Spleen (tissue), 11 donors: ENCODE results near the gene EPOP. TPM values are rescaled to one million over a fixed set of nuclear protein-coding genes. Genes with fewer than 3 reads are reported as not detected.
"Not testable (repeated sequence)": the region's sequence is repeated elsewhere in the genome, so short reads cannot be mapped to it uniquely, and the experiment has no call there.

Experiments used
- DNase-seq: peaks from one replicate; pipeline ENCODE4 v3.0.0-alpha.2; 2020
- H3K27ac ChIP-seq, 8 donors: fragments of 200-600 bp; sonication (generic) in 7 of 8; 1 replicate in 4 of 8; 2 replicates in 4 of 8; pipeline versions ENCODE4 v1.5.0 to v1.8.0; 2016 to 2021; ENCODE audit warnings: inconsistent platforms in 4 of 8, mild to moderate bottlenecking in 4 of 8, moderate library complexity in 1 of 8
- H3K27me3 ChIP-seq, 7 donors: fragments of 200-600 bp; sonication (generic) in 6 of 7; replicated peaks in 1 of 7; 1 replicate in 4 of 7; 2 replicates in 3 of 7; pipeline versions ENCODE4 v1.5.0 to v1.8.0; 2016 to 2021; ENCODE audit warnings: inconsistent platforms in 3 of 7, mild to moderate bottlenecking in 1 of 7
- H3K36me3 ChIP-seq, 6 donors: fragments of 200-600 bp; sonication (generic) in 5 of 6; 1 replicate in 4 of 6; 2 replicates in 2 of 6; pipeline versions ENCODE4 v1.5.0 to v1.8.0; 2016 to 2021; ENCODE audit warnings: inconsistent platforms in 2 of 6
- H3K4me1 ChIP-seq, 6 donors: fragments of 200-600 bp; sonication (generic) in 5 of 6; 1 replicate in 3 of 6; 2 replicates in 3 of 6; pipeline versions ENCODE4 v1.5.0 to v1.8.0; 2016 to 2021; ENCODE audit warnings: inconsistent platforms in 3 of 6
- H3K4me3 ChIP-seq, 8 donors: fragments of 200-600 bp; sonication (generic) in 7 of 8; 1 replicate in 4 of 8; 2 replicates in 4 of 8; pipeline versions ENCODE4 v1.5.0 to v1.8.0; 2016 to 2021; ENCODE audit warnings: inconsistent platforms in 4 of 8, mild to moderate bottlenecking in 4 of 8, moderate library complexity in 2 of 8
- H3K9me3 ChIP-seq, 8 donors: fragments of 200-600 bp; sonication (generic) in 7 of 8; 1 replicate in 4 of 8; 2 replicates in 4 of 8; pipeline versions ENCODE4 v1.5.0 to v1.8.0; 2016 to 2021; ENCODE audit warnings: inconsistent platforms in 4 of 8
- CTCF ChIP-seq, 11 experiments: fragments of 200-600 bp in 7 of 11; fragments of 450-650 bp in 4 of 11; sonication (generic) in 4 of 11; IDR thresholded peaks in 8 of 11; conservative IDR thresholded peaks in 3 of 11; 1 replicate in 7 of 11; 2 replicates in 4 of 11; pipeline versions ENCODE4 v1.4.0 to v1.8.0; 2016 to 2021; ENCODE audit warnings: antibody characterized with exemption in 11 of 11, inconsistent platforms in 4 of 11, mild to moderate bottlenecking in 1 of 11
- POLR2A ChIP-seq, 3 donors: fragments of 450-650 bp; IDR thresholded peaks; one replicate each; pipeline ENCODE4 v1.5.1; 2017; ENCODE audit warnings: antibody characterized with exemption in 3 of 3, mild to moderate bottlenecking in 1 of 3
- POLR2AphosphoS5 ChIP-seq, 3 donors: sonication (generic); formaldehyde crosslinking; IDR thresholded peaks; one replicate each; pipeline ENCODE4 v1.5.1; 2017; ENCODE audit warnings: antibody characterized with exemption in 3 of 3
- WGBS, 5 donors: extraction: QIAGEN DNeasy Blood & Tissue Kit in 3 of 5; methylation state at CpG; one replicate each; pipeline versions ENCODE4 v1.1.5 to v1.1.7; 2013 to 2018; 5-methylcytosine and 5-hydroxymethylcytosine counted together
- intact Hi-C: fragments of 100-400 bp; cut with DNase I; formaldehyde crosslinking; loops from one replicate; pipeline ENCODE4 v1.15.0; 2023; ENCODE audit warnings: low total_unique reads
- polyA plus RNA-seq, 3 donors: library from polyadenylated mRNA; stranded (reverse); fragments of 200-250 nt; gene quantifications; one replicate each; pipeline ENCODE4 v1.2.1, GENCODE V29; 2013
- total RNA-seq, 7 donors: library from RNA; depleted of rRNA in 3 of 7; stranded (reverse); fragments of >200 nt in 3 of 7; fragmentation: NEBNext Ultra II Directional in 4 of 7; extraction: Animal tissue kit (Norgen Biotek cat#: 25700) in 4 of 7; gene quantifications; one replicate each; pipeline versions ENCODE4 v1.1.0 to v1.2.1, GENCODE V29; 2016 to 2021
- donor health status: healthy with polysubstance abuse.
- donor health status: DM: no; HTN: no; CAD: no; lungs with moderate emphysema.
- donor health status: DM: no; HTN: no; CAD: no.
- donor health status: Bipolar disorder and iron deficiency.
- donor health status: healthy.
- donor health status: DM: no; HTN: no; CAD: no.
- donor health status: DM: yes; HTN: yes; CAD: no.

The EPOP gene
- total and polyA plus RNA-seq, 10 donors = 0.51 to 6.4 (median 2.6) TPM

- H3K27ac ChIP-seq = no peak overlapping the region
- no peak overlapping the region for H3K4me3 ChIP-seq
- H3K4me1 ChIP-seq = peaks cover 0 to 40% (median 11%) of the 10 kb centered on the region in 6 donors
- DNase-seq = no peak
- no peaks in the 10 kb centered on the region for H3K9me3 ChIP-seq
- intact Hi-C loops = no loop called here
- TF ChIP-seq POLR2AphosphoS5 (IDR thresholded peaks at IDR 0.05) (no peak), CTCF (IDR thresholded peaks at IDR 0.05 in 8 of 11, conservative IDR thresholded peaks at IDR 0.05 in 3 of 11) (no peak), POLR2A (IDR thresholded peaks at IDR 0.05) (no peak)
- 61 to 78% (median 67%) methylated on average over 27 of the region's 27 CpGs for WGBS, 5 donors
- H3K36me3 ChIP-seq = no peaks in the 10 kb centered on the region
- H3K27me3 ChIP-seq = peaks cover 0 to 75% (median 18%) of the 10 kb centered on the region in 7 donors
Measured at GRCh38 chr17:38656959-38657823, 17.6 kb downstream of the EPOP start.

- TF ChIP-seq POLR2AphosphoS5 (IDR thresholded peaks at IDR 0.05) = no peak
- intact Hi-C loops = no loop called here
- 32 to 50% (median 44%) methylated on average over 21 of the region's 21 CpGs for WGBS, 5 donors
- H3K9me3 ChIP-seq = no peaks in the 10 kb centered on the region
- no peak overlapping the region for H3K4me3 ChIP-seq
- peak overlapping the region in 1 of 8 donors; percentile 13 for H3K27ac ChIP-seq
- H3K4me1 ChIP-seq = peaks cover 0 to 31% (median 6%) of the 10 kb centered on the region in 6 donors
- H3K36me3 ChIP-seq = no peaks in the 10 kb centered on the region
- H3K27me3 ChIP-seq = peaks cover 0 to 66% (median 18%) of the 10 kb centered on the region in 7 donors
- peak; percentile 44 for DNase-seq
Measured at GRCh38 chr17:38654411-38655398, 20.1 kb downstream of the EPOP start.

- peaks cover 0 to 23% (median 3%) of the 10 kb centered on the region in 6 donors for H3K4me1 ChIP-seq
- no peaks in the 10 kb centered on the region for H3K36me3 ChIP-seq
- H3K4me3 ChIP-seq = no peak overlapping the region
- no peak for DNase-seq
- WGBS, 5 donors = 59 to 82% (median 71%) methylated on average over 5 of the region's 5 CpGs
- peaks cover 0 to 56% (median 18%) of the 10 kb centered on the region in 7 donors for H3K27me3 ChIP-seq
- intact Hi-C loops = no loop called here
- H3K27ac ChIP-seq = no peak overlapping the region
- H3K9me3 ChIP-seq = no peaks in the 10 kb centered on the region
- no peak for TF ChIP-seq POLR2A (IDR thresholded peaks at IDR 0.05)
- TF ChIP-seq POLR2AphosphoS5 (IDR thresholded peaks at IDR 0.05) = no peak
- no peak for TF ChIP-seq CTCF (IDR thresholded peaks at IDR 0.05 in 8 of 11, conservative IDR thresholded peaks at IDR 0.05 in 3 of 11)
Measured at GRCh38 chr17:38653679-38654078, 21.1 kb downstream of the EPOP start.

GRCh38 chr17:38653230-38653629, 21.5 kb downstream of the EPOP start:
- WGBS, 5 donors = 78 to 100% (median 89%) methylated on average over 1 of the region's 1 CpG
- Histone ChIP-seq H3K36me3 (no peaks in the 10 kb centered on the region), H3K27me3 (peaks cover 0 to 51% (median 18%) of the 10 kb centered on the region in 7 donors), H3K4me3 (no peak overlapping the region), H3K9me3 (no peaks in the 10 kb centered on the region), H3K27ac (no peak overlapping the region), H3K4me1 (peaks cover 0 to 20% (median 0%) of the 10 kb centered on the region in 6 donors)
- peak; percentile 15 for DNase-seq
- TF ChIP-seq POLR2A (IDR thresholded peaks at IDR 0.05) (no peak), CTCF (IDR thresholded peaks at IDR 0.05 in 8 of 11, conservative IDR thresholded peaks at IDR 0.05 in 3 of 11) (no peak), POLR2AphosphoS5 (IDR thresholded peaks at IDR 0.05) (no peak)
- intact Hi-C loops = no loop called here

GRCh38 chr17:38650653-38651173, 24.0 kb downstream of the EPOP start:
- H3K27ac ChIP-seq, H3K4me3 ChIP-seq, H3K9me3 ChIP-seq, H3K36me3 ChIP-seq, intact Hi-C loops: not testable (repeated sequence)
- Histone ChIP-seq H3K4me1 (peaks cover 0 to 12% (median 0%) of the 10 kb centered on the region in 6 donors), H3K27me3 (peaks cover 0 to 34% (median 17%) of the 10 kb centered on the region in 7 donors)
- DNase-seq = peak; percentile 35
- WGBS, 5 donors = 82 to 95% (median 89%) methylated on average over 11 of the region's 11 CpGs
